Myocyte (in vitro differentiated cells): ENCODE measurements around the gene PHACTR3. TPM values are rescaled to one million over a fixed set of nuclear protein-coding genes. Genes with fewer than 3 reads are reported as not detected.

ENCODE experiments used
- DNase-seq: peaks from one replicate; pipeline ENCODE4 v3.0.0-alpha.2; 2012; ENCODE audit warnings: low read depth
- total RNA-seq: library from RNA; depleted of rRNA; stranded (reverse); fragments of >200 nt; gene quantifications from 2 replicates; pipeline ENCODE4 v1.2.3, GENCODE V29; 2014

Gene PHACTR3
- total RNA-seq, 1 donor from 2014 or later = not detected

GRCh38 chr20:59726281-59726595, 121.9 kb downstream of the PHACTR3 start:
- no peak for DNase-seq

GRCh38 chr20:59728722-59729430, 124.5 kb downstream of the PHACTR3 start:
- no peak for DNase-seq

GRCh38 chr20:59729506-59729905, 125.2 kb downstream of the PHACTR3 start:
- no peak for DNase-seq

GRCh38 chr20:59730722-59731121, 126.4 kb downstream of the PHACTR3 start:
- DNase-seq = no peak

- no peak for DNase-seq
Observed at GRCh38 chr20:59731376-59731775, 127.0 kb downstream of the PHACTR3 start.

- DNase-seq = no peak
Observed at GRCh38 chr20:59733351-59733750, 129.0 kb downstream of the PHACTR3 start.

- no peak for DNase-seq
Observed at GRCh38 chr20:59735486-59735885, 131.1 kb downstream of the PHACTR3 start.

GRCh38 chr20:59735917-59736316, 131.6 kb downstream of the PHACTR3 start:
- no peak for DNase-seq

GRCh38 chr20:59736366-59736765, 132.0 kb downstream of the PHACTR3 start:
- DNase-seq = no peak

GRCh38 chr20:59737073-59737666, 132.8 kb downstream of the PHACTR3 start:
- no peak for DNase-seq

GRCh38 chr20:59737816-59738215, 133.5 kb downstream of the PHACTR3 start:
- DNase-seq = no peak

- DNase-seq = no peak
Observed at GRCh38 chr20:59738851-59739250, 134.5 kb downstream of the PHACTR3 start.

- DNase-seq = no peak
Observed at GRCh38 chr20:59740621-59741020, 136.3 kb downstream of the PHACTR3 start.

- no peak for DNase-seq
Observed at GRCh38 chr20:59741073-59741472, 136.7 kb downstream of the PHACTR3 start.

GRCh38 chr20:59742351-59743095, 138.2 kb downstream of the PHACTR3 start:
- DNase-seq = no peak

GRCh38 chr20:59743308-59743707, 139.0 kb downstream of the PHACTR3 start:
- DNase-seq = no peak

- no peak for DNase-seq
Observed at GRCh38 chr20:59743767-59744485, 139.6 kb downstream of the PHACTR3 start.

- no peak for DNase-seq
Observed at GRCh38 chr20:59744756-59745155, 140.4 kb downstream of the PHACTR3 start.

GRCh38 chr20:59745201-59745600, 140.9 kb downstream of the PHACTR3 start:
- no peak for DNase-seq

GRCh38 chr20:59745716-59746115, 141.4 kb downstream of the PHACTR3 start:
- DNase-seq = no peak

- no peak for DNase-seq
Observed at GRCh38 chr20:59746155-59746554, 141.8 kb downstream of the PHACTR3 start.
